ENCODE measurements around the gene FRAT2.

- TF ChIP-seq MYC (IDR thresholded peaks at IDR 0.05; ENCODE audit: insufficient read depth, insufficient read length, insufficient replicate concordance, low read length, severe bottlenecking) = peak; percentile 41
- TF ChIP-seq POLR2A (IDR thresholded peaks at IDR 0.05; ENCODE audit: low read depth, low read length) = peak; percentile 86
- TF ChIP-seq TARDBP (IDR thresholded peaks at IDR 0.05; ENCODE audit: borderline replicate concordance) = peak; percentile 11; the same call in 1 of the 2 replicates
- TF ChIP-seq RAD21 (IDR thresholded peaks at IDR 0.05; ENCODE audit: insufficient read depth, low read depth, low read length) = no peak
- TF ChIP-seq BRCA1 (IDR thresholded peaks at IDR 0.05; ENCODE audit: low read depth, low read length) = no peak
- no peak for TF ChIP-seq STAT3 (IDR thresholded peaks at IDR 0.05; ENCODE audit: low read depth, low read length)
- peak; percentile 69 for TF ChIP-seq NR2C1 (IDR thresholded peaks at IDR 0.05)
- no peak for TF ChIP-seq NRF1 (conservative IDR thresholded peaks at IDR 0.05; ENCODE audit: low read depth, low read length)
- TF ChIP-seq CTCF (IDR thresholded peaks at IDR 0.05 in 2 of 3, conservative IDR thresholded peaks at IDR 0.05 in 1 of 3; ENCODE audit: control insufficient read depth in 2 of 3, extremely low read depth in 1 of 3, insufficient read depth in 1 of 3, low read depth in 3 of 3, low read length in 3 of 3) = 0 out of 6 replicates have a peak, but pooled peaks of 1 of the 3 experiments have one; percentile 6
- peak; percentile 53; the same call in 1 of the 2 replicates for TF ChIP-seq POLR2AphosphoS2 (IDR thresholded peaks at IDR 0.05; ENCODE audit: low read depth, low read length)
- TF ChIP-seq SP1 (IDR thresholded peaks at IDR 0.05; ENCODE audit: low read depth, low read length) = peak; percentile 96
Observed at GRCh38 chr10:97292097-97292861, 42.2 kb downstream of the FRAT2 start, which contains the start of gene ARHGAP19.
